Ascending aorta (tissue), 2 donors: ENCODE measurements around the gene TBC1D14. TPM values are rescaled to one million over a fixed set of nuclear protein-coding genes. Genes with fewer than 3 reads are reported as not detected.

ENCODE experiments used
- DNase-seq, 2 donors: peaks; one replicate each; pipeline ENCODE4 v3.0.0-alpha.2; 2019; ENCODE audit warnings: low spot score in 2 of 2
- H3K27ac ChIP-seq, 2 donors: fragments of 200-600 bp; sonication (generic); one replicate each; pipeline ENCODE4 v1.5.1; 2016 to 2017; ENCODE audit warnings: mild to moderate bottlenecking in 1 of 2
- H3K27me3 ChIP-seq: fragments of 200-600 bp; sonication (generic); one replicate; pipeline ENCODE4 v1.5.1; 2017
- H3K36me3 ChIP-seq, 2 donors: fragments of 200-600 bp; sonication (generic); one replicate each; pipeline ENCODE4 v1.5.1; 2016
- H3K4me1 ChIP-seq, 2 donors: fragments of 200-600 bp; sonication (generic); one replicate each; pipeline ENCODE4 v1.5.1; 2016 to 2017; ENCODE audit warnings: mild to moderate bottlenecking in 1 of 2
- H3K4me3 ChIP-seq, 2 donors: fragments of 200-600 bp; sonication (generic); one replicate each; pipeline ENCODE4 v1.5.1; 2016 to 2017; ENCODE audit warnings: mild to moderate bottlenecking in 1 of 2
- H3K9me3 ChIP-seq, 2 donors: fragments of 200-600 bp; sonication (generic); one replicate each; pipeline ENCODE4 v1.5.1; 2016
- intact Hi-C: fragments of 100-400 bp; cut with DNase I; formaldehyde crosslinking; loops from one replicate; pipeline ENCODE4 v1.15.1; 2023
- total RNA-seq: library from RNA; depleted of rRNA; stranded (reverse); fragments of >200 nt; gene quantifications from one replicate; pipeline ENCODE4 v1.1.0, GENCODE V29; 2016
- TF ChIP-seq, protein P1 (sequence below), 3 experiments: fragments of 200-600 bp in 2 of 3; fragments of 450-650 bp in 1 of 3; sonication (generic) in 2 of 3; IDR thresholded peaks; one replicate each; pipeline ENCODE4 v1.5.1; 2016 to 2019; ENCODE audit warnings: antibody characterized with exemption in 3 of 3, mild to moderate bottlenecking in 1 of 3, moderate library complexity in 1 of 3

Gene TBC1D14
- total RNA-seq, 1 donor from 2014 or later: 26.4 TPM

DNA sequence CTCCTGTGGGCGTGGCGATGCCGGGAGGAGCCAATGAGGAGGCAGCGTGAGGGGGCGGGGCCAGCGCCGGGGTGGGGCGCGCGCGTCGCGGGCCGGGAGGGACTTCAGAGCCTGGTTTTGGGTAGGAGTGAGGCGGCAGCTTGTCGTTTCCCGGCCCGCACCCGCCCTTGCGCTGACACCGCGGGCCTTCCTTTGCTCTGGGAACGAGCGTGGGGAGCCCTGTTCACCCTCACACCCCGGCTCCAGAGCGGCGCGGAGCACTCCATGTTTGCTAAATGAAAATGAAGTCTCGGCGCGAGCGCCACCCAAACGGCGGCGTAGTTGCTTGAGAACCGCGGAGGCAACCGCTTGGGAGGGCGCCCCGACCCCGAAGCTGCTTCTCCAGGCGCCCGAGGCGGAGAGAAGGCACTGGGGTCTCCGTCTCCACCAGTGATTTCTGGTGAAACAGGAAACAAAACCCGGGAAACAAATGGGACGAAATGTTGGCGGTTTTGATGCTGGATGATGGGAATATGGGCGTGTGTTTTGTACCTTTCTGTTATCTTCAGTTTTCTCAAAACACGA is 158.7 kb downstream of the TBC1D14 start:
- no peak for DNase-seq
- peak overlapping the region; percentile 82 to 95 for H3K27ac ChIP-seq
- H3K9me3 ChIP-seq: no peaks in the 10 kb centered on the region
- TF ChIP-seq, protein P1, sequence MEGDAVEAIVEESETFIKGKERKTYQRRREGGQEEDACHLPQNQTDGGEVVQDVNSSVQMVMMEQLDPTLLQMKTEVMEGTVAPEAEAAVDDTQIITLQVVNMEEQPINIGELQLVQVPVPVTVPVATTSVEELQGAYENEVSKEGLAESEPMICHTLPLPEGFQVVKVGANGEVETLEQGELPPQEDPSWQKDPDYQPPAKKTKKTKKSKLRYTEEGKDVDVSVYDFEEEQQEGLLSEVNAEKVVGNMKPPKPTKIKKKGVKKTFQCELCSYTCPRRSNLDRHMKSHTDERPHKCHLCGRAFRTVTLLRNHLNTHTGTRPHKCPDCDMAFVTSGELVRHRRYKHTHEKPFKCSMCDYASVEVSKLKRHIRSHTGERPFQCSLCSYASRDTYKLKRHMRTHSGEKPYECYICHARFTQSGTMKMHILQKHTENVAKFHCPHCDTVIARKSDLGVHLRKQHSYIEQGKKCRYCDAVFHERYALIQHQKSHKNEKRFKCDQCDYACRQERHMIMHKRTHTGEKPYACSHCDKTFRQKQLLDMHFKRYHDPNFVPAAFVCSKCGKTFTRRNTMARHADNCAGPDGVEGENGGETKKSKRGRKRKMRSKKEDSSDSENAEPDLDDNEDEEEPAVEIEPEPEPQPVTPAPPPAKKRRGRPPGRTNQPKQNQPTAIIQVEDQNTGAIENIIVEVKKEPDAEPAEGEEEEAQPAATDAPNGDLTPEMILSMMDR (IDR thresholded peaks at IDR 0.05): no peak
- intact Hi-C loops: loop anchor here (1.0 to 5.0 kb wide), 7 partner anchors 25 to 426 kb away; partner anchors contain the start of genes BLOC1S4, KIAA0232, MRFAP1 and TADA2B
- H3K36me3 ChIP-seq: peaks cover 0 to 13% of the 10 kb centered on the region in 2 donors
- H3K4me3 ChIP-seq: peak overlapping the region; percentile 84 to 94
- H3K4me1 ChIP-seq: peaks cover 10 to 18% of the 10 kb centered on the region in 2 donors
- no peaks in the 10 kb centered on the region for H3K27me3 ChIP-seq

DNA sequence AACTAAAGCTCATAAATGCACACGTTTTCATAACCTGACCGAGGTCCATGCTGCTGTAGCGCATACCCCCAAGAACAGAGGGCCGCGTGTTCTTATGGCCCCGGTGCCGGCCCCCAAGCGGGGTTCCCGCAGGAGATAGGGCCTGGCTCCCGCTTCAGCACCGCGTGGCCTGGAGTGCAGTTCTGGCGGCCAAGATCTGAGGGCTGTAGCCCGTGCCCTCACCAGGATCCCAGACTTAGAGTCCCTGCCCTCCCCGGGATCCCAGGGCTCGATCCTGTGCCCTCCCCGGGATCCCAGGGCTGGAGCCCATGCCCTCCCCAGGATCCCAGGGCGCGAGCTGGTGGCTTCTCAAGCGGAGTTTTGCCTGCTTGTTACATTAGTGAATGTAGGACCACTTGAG is 159.3 kb downstream of the TBC1D14 start:
- no peaks in the 10 kb centered on the region for H3K9me3 ChIP-seq
- peaks cover 10 to 18% of the 10 kb centered on the region in 2 donors for H3K4me1 ChIP-seq
- no peaks in the 10 kb centered on the region for H3K27me3 ChIP-seq
- TF ChIP-seq, protein P1 (IDR thresholded peaks at IDR 0.05): no peak
- peak overlapping the region; percentile 84 to 94 for H3K4me3 ChIP-seq
- H3K27ac ChIP-seq: peak overlapping the region; percentile 82 to 95
- peak in 1 of 2 donors; percentile 65 for DNase-seq
- peaks cover 0 to 7% of the 10 kb centered on the region in 2 donors for H3K36me3 ChIP-seq
- intact Hi-C loops: loop anchor here (1.0 to 5.0 kb wide), 7 partner anchors 26 to 427 kb away; partner anchors contain the start of genes BLOC1S4, KIAA0232, MRFAP1 and TADA2B

DNA sequence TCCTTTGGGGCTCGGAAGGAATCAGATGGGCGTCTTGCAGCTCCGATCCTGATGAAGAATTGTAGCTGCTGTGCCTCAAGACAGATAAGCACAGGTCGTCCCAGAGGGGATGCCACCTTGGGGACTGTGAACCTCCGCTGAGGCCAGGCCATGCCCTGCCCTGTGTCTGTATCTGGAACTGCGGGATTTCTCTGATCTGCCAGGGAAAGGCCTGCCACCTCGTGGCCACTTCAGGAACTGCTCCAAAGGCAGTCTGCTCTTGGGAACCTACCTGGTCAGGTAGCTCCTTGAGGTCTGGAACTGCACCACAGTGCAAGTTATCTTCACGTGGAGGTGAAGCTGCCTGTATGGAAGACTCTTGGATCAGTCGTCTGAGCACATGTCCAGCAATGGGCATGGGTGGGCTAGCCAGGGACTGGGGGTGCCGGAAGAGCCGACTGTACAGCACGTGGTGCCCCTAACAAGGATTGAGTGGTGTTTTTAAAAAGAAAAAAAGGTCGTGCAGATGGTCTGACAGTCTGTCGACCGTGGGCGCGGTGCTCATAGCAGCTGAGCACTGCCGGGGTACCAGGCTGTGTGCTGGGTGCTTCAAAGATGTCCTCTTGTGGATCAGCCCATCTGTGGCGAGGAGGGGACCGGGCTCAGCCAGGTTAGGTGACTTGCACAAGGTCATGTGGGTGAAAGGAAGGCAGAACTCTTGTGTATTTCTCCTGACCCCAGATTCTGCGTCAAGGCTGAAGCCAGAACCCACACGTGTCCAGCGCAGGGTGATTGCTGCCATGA is 161.3 kb downstream of the TBC1D14 start:
- H3K9me3 ChIP-seq: no peaks in the 10 kb centered on the region
- intact Hi-C loops: loop anchor here (1.0 to 10.0 kb wide), 2 partner anchors 97 to 496 kb away; partner anchors contain the start of gene MAN2B2
- DNase-seq: peak in 1 of 2 donors; percentile 88
- no peaks in the 10 kb centered on the region for H3K36me3 ChIP-seq
- no peaks in the 10 kb centered on the region for H3K27me3 ChIP-seq
- H3K4me3 ChIP-seq: no peak overlapping the region
- TF ChIP-seq, protein P1 (IDR thresholded peaks at IDR 0.05): peak; percentile 91 to 100 (median 96)
- H3K27ac ChIP-seq: no peak overlapping the region
- H3K4me1 ChIP-seq: peaks cover 10 to 18% of the 10 kb centered on the region in 2 donors

DNA sequence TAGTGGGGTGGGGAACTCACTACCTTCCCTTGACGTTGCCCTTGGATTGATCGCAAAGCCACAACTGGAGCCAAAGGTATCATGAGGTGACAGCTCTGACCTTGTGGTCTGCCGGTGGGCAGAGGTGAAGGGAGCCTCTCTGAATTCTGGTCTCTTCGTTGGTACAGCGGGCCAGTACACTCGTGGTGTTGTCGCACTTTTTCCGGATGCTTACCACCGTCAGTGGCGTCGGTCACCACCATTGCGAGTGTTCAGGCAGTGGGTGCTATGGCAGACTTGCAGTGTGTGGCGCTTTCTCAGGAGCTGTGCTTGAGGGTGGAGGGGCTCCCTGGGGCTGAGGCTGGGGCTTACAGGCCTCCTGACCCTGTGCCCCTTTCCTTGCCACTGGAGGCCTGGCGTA is 163.4 kb downstream of the TBC1D14 start:
- intact Hi-C loops: loop anchor here (10.0 kb wide), 1 partner anchor 498 kb away; the partner anchor contains the start of gene MAN2B2
- H3K9me3 ChIP-seq: no peaks in the 10 kb centered on the region
- no peak overlapping the region for H3K4me3 ChIP-seq
- no peaks in the 10 kb centered on the region for H3K27me3 ChIP-seq
- DNase-seq: no peak
- peaks cover 5 to 6% of the 10 kb centered on the region in 2 donors for H3K4me1 ChIP-seq
- H3K36me3 ChIP-seq: no peaks in the 10 kb centered on the region
- TF ChIP-seq, protein P1 (IDR thresholded peaks at IDR 0.05): no peak
- H3K27ac ChIP-seq: no peak overlapping the region

DNA sequence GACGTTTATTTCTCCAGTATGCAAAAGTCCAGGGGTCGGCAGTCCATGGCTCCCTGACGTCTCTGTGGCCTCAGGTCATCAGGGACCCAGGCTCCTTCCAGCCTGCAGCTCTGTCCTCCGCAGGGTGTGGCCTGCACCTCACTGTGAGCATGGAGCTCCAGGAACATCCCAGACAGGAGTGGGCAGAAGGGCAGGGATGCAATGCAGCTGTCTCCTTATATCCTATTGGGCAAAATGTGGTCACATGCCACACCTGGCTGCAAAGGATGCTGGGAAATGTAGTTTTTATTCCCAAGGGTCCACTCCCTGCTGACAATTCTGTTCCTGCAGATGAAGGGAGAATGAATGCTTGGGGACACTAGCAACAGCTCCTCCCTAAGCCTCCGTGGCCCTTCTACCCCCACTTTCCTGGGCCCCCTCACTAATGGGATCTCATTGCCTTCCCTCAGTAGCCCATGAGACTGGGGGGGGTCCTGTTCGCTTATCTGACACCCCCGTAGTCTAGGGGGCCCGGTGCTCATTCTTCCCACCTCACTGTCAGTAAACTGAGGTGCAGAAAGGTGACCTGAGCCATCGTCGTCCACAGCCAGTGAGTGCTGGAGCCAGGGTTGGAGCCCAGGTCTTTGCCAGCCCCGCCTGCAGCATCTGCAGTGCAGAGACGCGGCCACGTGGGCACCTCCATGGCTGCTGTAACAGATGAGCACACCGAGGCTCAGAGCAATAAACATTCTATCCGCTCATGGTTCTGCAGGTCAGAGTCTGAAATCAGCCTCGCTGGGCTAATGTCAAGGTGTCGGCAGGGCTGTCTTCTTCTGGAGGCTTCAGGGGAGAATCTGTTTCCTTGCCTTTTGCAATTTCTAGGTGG is 164.1 kb downstream of the TBC1D14 start:
- TF ChIP-seq, protein P1 (IDR thresholded peaks at IDR 0.05): no peak
- no peak for DNase-seq
- H3K27ac ChIP-seq: no peak overlapping the region
- H3K27me3 ChIP-seq: no peaks in the 10 kb centered on the region
- H3K9me3 ChIP-seq: no peaks in the 10 kb centered on the region
- intact Hi-C loops: loop anchor here (10.0 kb wide), 1 partner anchor 499 kb away; the partner anchor contains the start of gene MAN2B2
- H3K36me3 ChIP-seq: no peaks in the 10 kb centered on the region
- no peak overlapping the region for H3K4me3 ChIP-seq
- H3K4me1 ChIP-seq: peaks cover 4 to 6% of the 10 kb centered on the region in 2 donors
